Activated CD8-positive, alpha-beta T cell treated with anti-CD3 and anti-CD28 coated beads, Interleukin-2, amount 10 ng/mL, durations not matched to agents 7 days and 5 days (primary cell): ENCODE measurements around the gene PHKB. TPM values are rescaled to one million over a fixed set of nuclear protein-coding genes. Genes with fewer than 3 reads are reported as not detected.
"Not testable (repeated sequence)": the region's sequence is repeated elsewhere in the genome, so short reads cannot be mapped to it uniquely, and the experiment has no call there.

Experiments
- ATAC-seq: fragments of 150-1000 bp; cut with Tn5 transposase; one replicate; pipeline ENCODE4 v1.10.0; 2021; ENCODE audit warnings: moderate library complexity
- CTCF ChIA-PET: fragments of 350-600 bp; sonication (Branson Sonifier 250); formaldehyde crosslinking; loops from one replicate; lab custom pipeline; 2021; ENCODE audit warnings: antibody characterized with exemption; lab: Charles Lee
- POLR2A ChIA-PET: fragments of 350-600 bp; sonication (Branson Sonifier 250); formaldehyde crosslinking; loops from one replicate; lab custom pipeline; 2021; ENCODE audit warnings: antibody characterized with exemption; lab: Charles Lee
- DNase-seq: peaks from one replicate; pipeline ENCODE4 v3.0.0-alpha.2; 2020
- H3K27ac Mint-ChIP-seq: one replicate; pipeline ENCODE4 v1.8.0; 2021; ENCODE audit warnings: mild to moderate bottlenecking, mixed read lengths
- H3K27me3 Mint-ChIP-seq: one replicate; pipeline ENCODE4 v1.8.0; 2021; ENCODE audit warnings: low read depth, mixed read lengths
- H3K36me3 Mint-ChIP-seq: one replicate; pipeline ENCODE4 v1.8.0; 2021; ENCODE audit warnings: low read depth, mixed read lengths
- H3K4me1 Mint-ChIP-seq: one replicate; pipeline ENCODE4 v1.8.0; 2021; ENCODE audit warnings: low read depth, mixed read lengths
- H3K4me3 Mint-ChIP-seq: one replicate; pipeline ENCODE4 v1.8.0; 2021; ENCODE audit warnings: mild to moderate bottlenecking, mixed read lengths
- H3K9me3 Mint-ChIP-seq: one replicate; pipeline ENCODE4 v1.8.0; 2022; ENCODE audit warnings: mixed read lengths; ENCODE audit not compliant: insufficient read depth
- total RNA-seq, 2 experiments: library from RNA; stranded (reverse); gene quantifications; one replicate each; pipeline ENCODE4 v1.2.3, GENCODE V29; 2021

Gene PHKB
- total RNA-seq, 2 experiments from 2014 or later: 34.9 to 36.8 TPM

DNA sequence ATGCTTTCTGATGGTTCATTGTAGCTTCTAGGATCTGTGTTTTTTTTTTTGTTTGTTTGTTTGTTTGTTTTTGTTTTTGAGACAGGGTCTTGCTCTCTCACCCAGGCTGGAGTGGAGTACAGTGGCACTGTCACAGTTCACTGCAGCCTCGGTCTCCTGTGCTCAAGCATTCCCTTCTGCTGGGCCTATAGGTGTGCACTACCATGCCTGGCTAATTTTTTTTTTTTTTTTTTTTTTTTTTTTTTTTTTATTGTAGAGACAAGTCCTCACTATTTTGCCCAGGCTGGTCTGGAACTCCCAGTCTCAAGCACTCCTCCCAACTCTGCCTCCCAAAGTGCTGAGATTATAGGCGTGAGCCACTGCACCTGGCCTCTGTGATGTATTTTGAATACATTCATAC lies 11.9 kb downstream of the PHKB start:
- H3K27me3 Mint-ChIP-seq, POLR2A ChIA-PET, ATAC-seq, H3K4me3 Mint-ChIP-seq, H3K27ac Mint-ChIP-seq, DNase-seq, CTCF ChIA-PET, H3K36me3 Mint-ChIP-seq, H3K9me3 Mint-ChIP-seq, H3K4me1 Mint-ChIP-seq: not testable (repeated sequence)

DNA sequence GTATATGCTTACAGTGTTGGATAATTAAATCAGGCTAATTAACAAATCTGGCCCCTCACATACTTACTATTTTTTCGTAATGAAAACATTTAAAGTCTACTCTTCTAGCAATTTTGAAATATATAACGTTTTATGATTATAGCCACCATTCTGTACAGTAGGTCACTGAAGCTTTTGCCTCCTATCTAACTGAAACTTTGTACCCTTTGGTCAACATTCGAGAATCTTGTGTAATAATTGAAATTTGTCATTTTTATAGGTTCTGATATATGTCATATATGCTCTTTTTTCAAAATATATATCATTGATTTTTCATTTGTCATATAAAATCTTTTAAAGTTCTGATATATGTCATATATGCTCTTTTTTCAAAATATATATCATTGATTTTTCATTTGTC lies 12.7 kb downstream of the PHKB start:
- no peak overlapping the region for H3K27ac Mint-ChIP-seq
- peaks cover 3% of the 10 kb centered on the region for H3K36me3 Mint-ChIP-seq
- no peaks in the 10 kb centered on the region for H3K4me1 Mint-ChIP-seq
- ATAC-seq (no peak), DNase-seq (no peak)
- no peaks in the 10 kb centered on the region for H3K9me3 Mint-ChIP-seq
- CTCF ChIA-PET: no interaction called here
- no peak overlapping the region for H3K4me3 Mint-ChIP-seq
- no peaks in the 10 kb centered on the region for H3K27me3 Mint-ChIP-seq
- POLR2A ChIA-PET: no interaction called here

GRCh38 chr16:47475786-47476185 lies 14.7 kb downstream of the PHKB start:
- ChIA-PET CTCF (no interaction called here), POLR2A (no interaction called here)
- DNase-seq (no peak), ATAC-seq (no peak)
- Mint-ChIP-seq H3K9me3 (no peaks in the 10 kb centered on the region), H3K4me3 (no peak overlapping the region), H3K27ac (no peak overlapping the region), H3K27me3 (no peaks in the 10 kb centered on the region), H3K4me1 (no peaks in the 10 kb centered on the region), H3K36me3 (peaks cover 1% of the 10 kb centered on the region)

GRCh38 chr16:47476654-47477345 lies 15.7 kb downstream of the PHKB start:
- Mint-ChIP-seq H3K36me3 (peaks cover 1% of the 10 kb centered on the region), H3K27me3 (no peaks in the 10 kb centered on the region), H3K27ac (no peak overlapping the region), H3K4me3 (no peak overlapping the region), H3K9me3 (no peaks in the 10 kb centered on the region), H3K4me1 (no peaks in the 10 kb centered on the region)
- DNase-seq (no peak), ATAC-seq (no peak)
- ChIA-PET POLR2A (no interaction called here), CTCF (no interaction called here)

DNA sequence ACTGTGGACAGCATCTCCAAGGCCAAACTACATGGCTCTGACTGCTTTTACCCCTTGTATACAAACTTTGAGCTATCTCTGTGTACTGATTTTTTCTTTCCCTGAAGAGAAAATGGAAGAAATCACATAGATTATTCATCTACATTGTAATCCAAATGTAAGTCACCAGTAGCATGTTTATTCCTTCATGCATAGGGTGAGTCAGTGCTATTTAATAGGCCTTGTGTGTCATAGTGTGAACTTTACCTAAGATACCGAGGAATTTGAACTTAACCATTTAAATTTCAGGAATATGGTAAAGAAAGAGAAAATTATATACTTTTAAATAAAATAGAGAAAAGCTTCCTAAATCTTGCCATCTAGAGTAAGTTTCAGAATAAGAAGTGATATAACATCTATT lies 16.5 kb downstream of the PHKB start:
- Mint-ChIP-seq H3K4me3 (no peak overlapping the region), H3K27me3 (no peaks in the 10 kb centered on the region), H3K9me3 (no peaks in the 10 kb centered on the region), H3K4me1 (no peaks in the 10 kb centered on the region), H3K27ac (no peak overlapping the region), H3K36me3 (peaks cover 1% of the 10 kb centered on the region)
- no peak for DNase-seq
- no peak for ATAC-seq
- ChIA-PET POLR2A (no interaction called here), CTCF (no interaction called here)

DNA sequence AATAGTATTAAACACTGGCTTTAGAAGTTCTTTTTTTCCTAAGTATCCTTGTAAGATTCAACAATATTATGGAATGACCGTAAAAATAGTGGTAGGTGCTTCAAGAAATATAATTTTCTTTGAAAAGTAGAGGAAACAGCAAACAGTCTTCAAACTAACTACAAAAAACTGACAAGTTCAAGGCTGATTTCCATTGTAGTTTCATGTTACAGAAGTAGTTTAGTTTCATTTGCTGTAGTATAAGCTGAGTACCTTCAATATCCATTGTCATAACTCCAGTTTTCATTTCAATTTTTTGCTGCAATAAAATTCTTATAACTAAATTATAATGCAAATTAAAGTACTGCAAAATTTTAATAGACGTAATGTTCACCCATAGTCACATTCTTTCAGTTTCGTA lies 19.3 kb downstream of the PHKB start:
- H3K27me3 Mint-ChIP-seq: no peaks in the 10 kb centered on the region
- H3K4me1 Mint-ChIP-seq: no peaks in the 10 kb centered on the region
- CTCF ChIA-PET: interaction anchor here (1.0 kb wide), 1 partner anchor 11 kb away, joined by 3 read pairs; no protein-coding TSS in a partner anchor

DNA sequence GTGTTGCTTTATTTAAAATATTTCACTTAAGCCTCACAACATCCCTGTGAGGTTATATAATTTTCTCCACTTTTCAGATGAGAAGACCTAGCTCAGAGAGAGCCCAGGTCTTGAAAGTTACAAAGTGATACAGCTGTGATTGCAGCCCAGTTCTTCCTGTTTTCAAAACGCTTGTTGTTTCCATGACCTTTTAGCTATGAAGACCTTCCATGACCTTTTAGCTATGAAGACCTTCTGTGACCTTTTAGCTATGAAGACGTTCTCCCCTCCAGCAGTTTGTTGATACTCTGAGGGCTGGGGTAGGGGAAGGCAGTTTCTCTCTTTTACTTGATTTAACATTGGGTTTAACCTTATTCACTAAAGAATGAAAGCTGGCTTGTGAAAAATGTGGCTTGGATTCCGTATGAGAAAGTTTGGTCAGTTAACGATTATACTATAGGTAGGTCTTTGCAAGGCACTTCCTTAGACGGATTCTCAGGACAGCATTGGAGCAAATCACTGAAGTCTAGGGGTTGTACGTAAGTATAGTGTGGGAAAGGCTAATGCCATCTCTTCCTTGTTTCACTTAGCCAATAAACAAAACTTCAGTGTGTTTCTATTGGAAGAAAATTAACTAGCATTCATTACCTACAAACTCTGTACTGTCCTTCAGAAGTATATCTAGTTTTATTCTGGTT lies 20.7 kb downstream of the PHKB start:
- H3K4me1 Mint-ChIP-seq: no peaks in the 10 kb centered on the region
- no peaks in the 10 kb centered on the region for H3K27me3 Mint-ChIP-seq
- CTCF ChIA-PET: interaction anchor here (1.0 kb wide), 1 partner anchor 19 kb away, joined by 5 read pairs; no protein-coding TSS in a partner anchor
- POLR2A ChIA-PET: no interaction called here
- peaks cover 10% of the 10 kb centered on the region for H3K36me3 Mint-ChIP-seq
- H3K27ac Mint-ChIP-seq: no peak overlapping the region
- H3K9me3 Mint-ChIP-seq: no peaks in the 10 kb centered on the region
- DNase-seq: no peak
- ATAC-seq: no peak
- H3K4me3 Mint-ChIP-seq: no peak overlapping the region

More for the DNA sequence above, 19.3 kb downstream of the PHKB start:
- DNase-seq: no peak
- Mint-ChIP-seq H3K27ac (no peak overlapping the region), H3K36me3 (peaks cover 6% of the 10 kb centered on the region), H3K9me3 (no peaks in the 10 kb centered on the region), H3K4me3 (no peak overlapping the region)
- POLR2A ChIA-PET: interaction anchor here (0.9 kb wide), 1 partner anchor 19 kb away, joined by 3 read pairs; the partner anchor contains the start of gene PHKB
- no peak for ATAC-seq

DNA sequence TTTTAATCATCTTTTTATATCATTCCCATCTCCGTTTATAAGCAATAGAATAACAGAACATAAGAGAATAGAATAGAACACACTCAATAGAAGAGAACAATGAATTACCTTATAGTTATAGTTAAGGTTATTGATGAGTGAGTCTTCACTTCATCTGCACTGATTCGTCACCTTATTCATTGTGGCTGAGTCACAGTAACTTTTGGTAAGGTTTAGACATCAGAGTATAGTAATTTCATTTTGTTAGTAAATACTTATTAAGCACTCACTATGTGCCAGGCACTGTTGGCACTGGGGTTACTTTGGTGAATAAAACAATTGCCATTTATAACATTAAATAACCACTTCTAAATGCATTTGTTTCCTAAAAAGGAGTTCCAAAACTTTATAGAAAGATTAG lies 22.5 kb downstream of the PHKB start:
- Mint-ChIP-seq H3K36me3 (peaks cover 19% of the 10 kb centered on the region), H3K9me3 (peaks cover 5% of the 10 kb centered on the region), H3K4me3 (no peak overlapping the region), H3K27me3 (no peaks in the 10 kb centered on the region), H3K4me1 (no peaks in the 10 kb centered on the region), H3K27ac (no peak overlapping the region)
- DNase-seq: no peak
- no peak for ATAC-seq
- ChIA-PET CTCF (no interaction called here), POLR2A (no interaction called here)

DNA sequence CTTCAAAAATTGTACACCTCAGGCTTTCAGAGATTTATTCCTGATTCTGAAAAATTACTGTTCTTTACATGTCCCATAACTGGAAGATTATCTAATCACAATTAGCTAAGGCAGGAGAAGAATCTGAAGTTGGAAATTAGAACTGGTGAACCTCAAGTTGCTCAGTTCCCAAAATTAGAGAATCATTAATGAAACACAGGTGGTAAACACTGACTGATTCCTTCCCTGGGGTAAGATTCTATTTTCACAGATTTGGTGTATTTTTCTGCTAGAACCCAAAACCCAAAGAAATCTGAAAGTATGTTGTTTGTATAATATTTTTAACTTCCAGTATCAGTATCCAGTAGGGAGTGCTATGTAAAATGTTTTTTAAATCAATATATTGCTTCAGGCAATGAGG lies 25.7 kb downstream of the PHKB start:
- ChIA-PET CTCF (interaction anchor here (1.1 kb wide), 1 partner anchor 26 kb away, joined by 3 read pairs; the partner anchor contains the start of gene PHKB), POLR2A (no interaction called here)
- ATAC-seq (no peak), DNase-seq (no peak)
- H3K4me3 Mint-ChIP-seq: no peak overlapping the region
- H3K27ac Mint-ChIP-seq: no peak overlapping the region
- H3K27me3 Mint-ChIP-seq: no peaks in the 10 kb centered on the region
- peaks cover 34% of the 10 kb centered on the region for H3K36me3 Mint-ChIP-seq
- H3K9me3 Mint-ChIP-seq: peaks cover 12% of the 10 kb centered on the region
- H3K4me1 Mint-ChIP-seq: peaks cover 4% of the 10 kb centered on the region

DNA sequence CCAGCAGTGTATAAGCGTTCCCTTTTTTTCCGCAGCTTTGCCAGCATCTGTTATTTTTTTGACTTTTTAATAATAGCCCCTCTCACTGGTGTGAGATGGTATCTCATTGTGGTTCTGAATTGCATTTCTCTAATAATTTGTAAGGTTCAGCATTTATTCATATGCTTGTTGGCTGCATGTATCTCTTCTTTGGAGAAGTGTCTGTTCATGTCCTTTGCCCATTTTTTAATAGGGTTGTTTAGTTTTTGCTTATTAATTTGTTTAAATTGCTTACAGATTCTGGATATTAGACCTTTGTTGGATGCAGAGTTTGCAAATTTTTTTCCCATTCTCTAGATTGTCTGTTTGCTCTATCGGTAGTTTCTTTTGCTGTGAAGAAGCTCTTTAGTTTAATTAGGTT lies 26.9 kb downstream of the PHKB start:
- POLR2A ChIA-PET: no interaction called here
- Mint-ChIP-seq H3K4me3 (no peak overlapping the region), H3K4me1 (peaks cover 15% of the 10 kb centered on the region), H3K9me3 (peaks cover 16% of the 10 kb centered on the region), H3K27ac (no peak overlapping the region), H3K27me3 (no peaks in the 10 kb centered on the region), H3K36me3 (peaks cover 41% of the 10 kb centered on the region)
- ATAC-seq (no peak), DNase-seq (no peak)
- CTCF ChIA-PET: no interaction called here

- Mint-ChIP-seq H3K27ac (no peak overlapping the region), H3K4me3 (no peak overlapping the region), H3K9me3 (peaks cover 16% of the 10 kb centered on the region), H3K36me3 (peaks cover 36% of the 10 kb centered on the region), H3K4me1 (peaks cover 23% of the 10 kb centered on the region), H3K27me3 (no peaks in the 10 kb centered on the region)
- POLR2A ChIA-PET: no interaction called here
- DNase-seq (no peak), ATAC-seq (no peak)
- CTCF ChIA-PET: no interaction called here
These were observed 29.3 kb downstream of the PHKB start for GRCh38 chr16:47490471-47490870.

DNA sequence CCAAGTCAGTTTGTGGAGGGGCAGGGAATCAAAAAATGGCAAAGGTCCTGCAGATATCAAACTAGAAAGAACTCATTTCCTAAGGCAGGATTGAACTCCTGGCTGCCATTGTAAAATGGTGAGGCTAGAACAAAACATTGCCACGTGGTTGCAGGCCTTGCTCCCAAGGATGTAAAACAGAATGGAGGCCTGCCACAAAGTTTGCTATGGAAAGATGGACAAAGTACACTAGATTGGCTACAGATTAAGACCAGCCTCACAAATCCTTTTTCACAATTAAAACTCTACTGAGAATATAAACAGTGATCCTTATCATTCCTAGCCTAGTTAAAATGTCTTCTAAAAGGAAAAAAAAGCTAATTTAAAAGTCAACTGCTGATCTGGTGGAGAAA lies 30.9 kb downstream of the PHKB start:
- Mint-ChIP-seq H3K4me3 (no peak overlapping the region), H3K9me3 (peaks cover 16% of the 10 kb centered on the region), H3K4me1 (peaks cover 23% of the 10 kb centered on the region), H3K27ac (no peak overlapping the region), H3K27me3 (no peaks in the 10 kb centered on the region), H3K36me3 (peaks cover 33% of the 10 kb centered on the region)
- no peak for ATAC-seq
- POLR2A ChIA-PET: interaction anchor here (1.2 kb wide), 1 partner anchor 31 kb away, joined by 5 read pairs; the partner anchor contains the start of genes ITFG1 and PHKB
- CTCF ChIA-PET: interaction anchor here (1.4 kb wide), 1 partner anchor 11 kb away, joined by 3 read pairs; no protein-coding TSS in a partner anchor
- no peak for DNase-seq
